NCI-H226 (cell line): ENCODE data around the gene NOL9.

ENCODE experiments used
- DNase-seq: peaks from one replicate; pipeline ENCODE4 v3.0.0-alpha.2; 2015

NOL9 gene

DNA sequence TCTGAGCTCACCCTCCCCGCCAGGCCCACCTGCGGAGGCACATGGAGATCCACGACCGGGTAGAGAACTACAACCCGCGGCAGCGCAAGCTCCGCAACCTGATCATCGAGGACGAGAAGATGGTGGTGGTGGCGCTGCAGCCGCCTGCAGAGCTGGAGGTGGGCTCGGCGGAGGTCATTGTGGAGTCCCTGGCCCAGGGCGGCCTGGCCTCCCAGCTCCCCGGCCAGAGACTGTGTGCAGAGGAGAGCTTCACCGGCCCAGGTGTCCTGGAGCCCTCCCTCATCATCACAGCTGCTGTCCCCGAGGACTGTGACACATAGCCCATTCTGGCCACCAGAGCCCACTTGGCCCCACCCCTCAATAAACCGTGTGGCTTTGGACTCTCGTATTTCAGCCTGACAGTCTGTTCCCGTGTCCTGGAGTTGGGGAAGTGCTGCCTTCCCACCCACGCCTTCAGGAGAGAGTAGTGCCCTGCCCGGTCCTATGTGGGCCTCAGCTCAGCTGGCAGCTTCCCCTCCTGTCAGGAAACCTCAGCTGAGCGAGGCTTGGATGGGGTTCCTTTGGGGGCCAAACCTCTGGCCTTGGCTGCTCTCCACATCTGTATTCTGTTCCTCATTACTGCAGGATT, 34.7 kb upstream of the NOL9 start:
- DNase-seq: no peak

DNA sequence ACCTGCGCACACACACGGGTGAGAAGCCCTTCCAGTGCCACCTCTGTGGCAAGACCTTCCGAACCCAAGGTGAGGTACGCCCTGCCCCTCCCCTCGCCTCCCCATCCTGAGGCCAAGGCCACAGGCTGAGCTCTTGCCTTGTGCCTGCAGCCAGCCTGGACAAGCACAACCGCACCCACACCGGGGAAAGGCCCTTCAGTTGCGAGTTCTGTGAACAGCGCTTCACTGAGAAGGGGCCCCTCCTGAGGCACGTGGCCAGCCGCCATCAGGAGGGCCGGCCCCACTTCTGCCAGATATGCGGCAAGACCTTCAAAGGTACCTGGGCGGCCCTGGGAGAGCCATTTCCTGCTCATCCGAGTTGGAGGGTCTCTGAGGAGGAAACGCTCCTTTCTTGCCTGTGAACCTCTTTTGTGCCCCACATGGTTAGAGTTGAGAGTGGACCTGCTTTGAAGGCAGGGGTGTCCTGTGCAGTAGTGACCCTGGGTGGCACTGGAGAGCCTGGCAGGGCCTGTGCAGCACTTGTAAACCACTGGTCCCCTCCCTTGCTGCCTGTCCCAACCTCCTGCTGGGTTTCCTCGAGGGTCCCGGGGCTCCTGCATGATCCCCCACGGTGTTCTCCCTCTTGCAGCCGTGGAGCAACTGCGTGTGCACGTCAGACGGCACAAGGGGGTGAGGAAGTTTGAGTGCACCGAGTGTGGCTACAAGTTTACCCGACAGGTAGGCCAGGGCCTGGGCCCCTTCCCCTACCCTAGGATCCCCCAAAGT, 34.0 kb upstream of the NOL9 start:
- no peak for DNase-seq

- DNase-seq: no peak
Measured at GRCh38 chr1:6587261-6588005, 33.1 kb upstream of the NOL9 start.

DNA sequence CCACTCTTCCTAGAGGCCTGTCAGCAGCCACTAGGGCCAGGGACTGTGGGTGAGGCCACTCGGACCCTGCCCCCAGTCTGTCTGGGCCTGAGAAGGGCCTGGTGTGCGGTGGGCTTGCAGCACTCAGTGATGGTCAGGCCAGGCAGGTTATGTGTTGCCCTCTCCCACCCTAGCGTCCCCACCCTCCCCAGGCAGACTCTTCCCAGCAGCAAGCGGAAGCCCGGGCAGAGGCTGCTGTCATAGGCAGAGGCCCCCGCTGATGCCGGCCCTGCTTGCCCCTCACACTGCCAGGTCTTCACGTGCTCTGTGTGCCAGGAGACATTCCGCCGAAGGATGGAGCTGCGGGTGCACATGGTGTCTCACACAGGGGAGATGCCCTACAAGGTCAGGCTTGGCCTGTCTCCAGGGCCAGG, 32.1 kb upstream of the NOL9 start:
- DNase-seq: no peak

DNA sequence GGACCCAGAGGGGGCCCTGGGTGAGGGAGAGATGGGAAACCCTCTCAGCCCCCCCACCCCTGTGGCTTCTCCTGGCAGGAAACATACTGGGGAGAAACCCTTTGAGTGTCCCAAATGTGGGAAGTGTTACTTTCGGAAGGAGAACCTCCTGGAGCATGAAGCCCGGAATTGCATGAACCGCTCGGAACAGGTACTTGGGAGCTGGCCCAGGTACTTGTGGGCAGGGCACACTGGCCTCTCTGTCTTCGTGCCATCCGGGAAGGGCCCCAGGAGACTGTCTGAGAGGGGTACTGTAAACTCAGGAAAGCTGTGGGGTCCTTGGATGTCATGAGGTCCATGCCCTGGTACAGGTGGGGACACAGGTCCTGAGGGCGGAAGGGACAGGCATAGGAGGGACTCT, 31.5 kb upstream of the NOL9 start:
- no peak for DNase-seq

GRCh38 chr1:6585081-6585722, 30.9 kb upstream of the NOL9 start:
- no peak for DNase-seq

- no peak for DNase-seq
Measured at GRCh38 chr1:6584126-6585080, 30.1 kb upstream of the NOL9 start.

DNA sequence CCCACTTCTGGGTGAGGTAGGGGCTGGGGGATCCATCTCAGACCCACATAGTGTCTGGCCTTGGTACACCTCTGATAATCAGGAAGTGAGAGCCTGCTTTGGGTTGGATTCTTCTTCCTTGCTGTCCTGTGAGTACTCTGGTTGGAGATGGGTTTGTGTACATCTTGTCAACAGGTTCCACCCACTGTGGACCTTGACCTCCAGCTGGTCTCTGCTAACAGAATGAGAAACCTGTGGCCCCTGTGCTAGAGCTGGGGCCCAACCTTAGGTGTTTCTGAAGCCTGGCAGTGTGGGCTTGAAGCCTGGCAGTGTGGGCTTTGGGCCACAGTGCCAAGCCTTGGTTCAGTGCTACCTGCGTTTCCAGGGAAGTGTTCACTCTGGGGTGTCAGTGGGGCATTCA, 28.1 kb upstream of the NOL9 start:
- DNase-seq: no peak

DNA sequence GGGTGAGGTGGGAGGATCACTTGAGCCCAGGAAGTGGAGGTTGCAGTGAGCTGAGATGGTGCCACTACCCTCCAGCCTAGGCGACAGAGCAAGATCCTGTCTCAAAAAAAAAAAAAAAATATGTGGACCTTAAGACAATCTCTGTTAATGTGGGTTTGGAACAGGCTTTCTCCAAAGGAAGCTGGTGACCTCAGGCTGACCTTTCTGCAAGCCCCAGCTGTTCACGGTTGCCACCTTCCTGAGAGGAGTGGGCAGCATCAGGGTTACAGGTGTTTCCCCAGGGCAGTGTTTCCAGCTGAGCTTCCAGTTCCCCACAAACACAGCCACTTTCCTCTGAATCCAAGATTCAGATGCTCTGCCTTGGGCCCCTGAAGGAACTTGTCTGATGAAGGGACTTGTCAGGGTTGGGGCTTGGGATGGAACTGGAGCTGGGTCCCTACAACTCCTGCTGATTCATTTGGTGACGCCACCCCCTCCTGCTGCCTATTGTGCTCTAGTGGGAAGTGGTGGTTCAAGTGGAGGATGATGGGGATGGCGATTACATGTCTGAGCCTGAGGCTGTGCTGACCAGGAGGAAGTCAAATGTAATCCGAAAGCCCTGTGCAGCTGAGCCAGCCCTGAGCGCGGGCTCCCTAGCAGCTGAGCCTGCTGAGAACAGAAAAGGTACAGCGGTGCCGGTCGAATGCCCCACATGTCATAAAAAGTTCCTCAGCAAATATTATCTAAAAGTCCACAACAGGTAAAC, 27.4 kb upstream of the NOL9 start:
- no peak for DNase-seq

DNA sequence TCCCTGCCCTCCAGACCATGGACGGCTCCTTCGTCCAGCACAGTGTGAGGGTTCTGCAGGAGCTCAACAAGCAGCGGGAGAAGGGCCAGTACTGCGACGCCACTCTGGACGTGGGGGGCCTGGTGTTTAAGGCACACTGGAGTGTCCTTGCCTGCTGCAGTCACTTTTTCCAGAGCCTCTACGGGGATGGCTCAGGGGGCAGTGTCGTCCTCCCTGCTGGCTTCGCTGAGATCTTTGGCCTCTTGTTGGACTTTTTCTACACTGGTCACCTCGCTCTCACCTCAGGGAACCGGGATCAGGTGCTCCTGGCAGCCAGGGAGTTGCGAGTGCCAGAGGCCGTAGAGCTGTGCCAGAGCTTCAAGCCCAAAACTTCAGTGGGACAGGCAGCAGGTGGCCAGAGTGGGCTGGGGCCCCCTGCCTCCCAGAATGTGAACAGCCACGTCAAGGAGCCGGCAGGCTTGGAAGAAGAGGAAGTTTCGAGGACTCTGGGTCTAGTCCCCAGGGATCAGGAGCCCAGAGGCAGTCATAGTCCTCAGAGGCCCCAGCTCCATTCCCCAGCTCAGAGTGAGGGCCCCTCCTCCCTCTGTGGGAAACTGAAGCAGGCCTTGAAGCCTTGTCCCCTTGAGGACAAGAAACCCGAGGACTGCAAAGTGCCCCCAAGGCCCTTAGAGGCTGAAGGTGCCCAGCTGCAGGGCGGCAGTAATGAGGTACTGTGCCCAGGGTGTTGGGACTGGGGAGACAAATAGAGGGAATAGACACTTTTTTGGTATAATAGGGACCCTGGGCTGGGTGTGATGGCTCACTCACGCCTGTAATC, 26.5 kb upstream of the NOL9 start:
- no peak for DNase-seq

- DNase-seq: no peak
Measured at GRCh38 chr1:6580119-6580592, 25.8 kb upstream of the NOL9 start.

GRCh38 chr1:6579374-6580118, 25.2 kb upstream of the NOL9 start, which contains the start of gene ZBTB48:
ZBTB48 (plus strand) TSS chr1:6579994; CDS start chr1:6580610, 616 bp downstream.
- peak; percentile 98 for DNase-seq

- DNase-seq: no peak
Measured at GRCh38 chr1:6578624-6579373, 24.5 kb upstream of the NOL9 start.

DNA sequence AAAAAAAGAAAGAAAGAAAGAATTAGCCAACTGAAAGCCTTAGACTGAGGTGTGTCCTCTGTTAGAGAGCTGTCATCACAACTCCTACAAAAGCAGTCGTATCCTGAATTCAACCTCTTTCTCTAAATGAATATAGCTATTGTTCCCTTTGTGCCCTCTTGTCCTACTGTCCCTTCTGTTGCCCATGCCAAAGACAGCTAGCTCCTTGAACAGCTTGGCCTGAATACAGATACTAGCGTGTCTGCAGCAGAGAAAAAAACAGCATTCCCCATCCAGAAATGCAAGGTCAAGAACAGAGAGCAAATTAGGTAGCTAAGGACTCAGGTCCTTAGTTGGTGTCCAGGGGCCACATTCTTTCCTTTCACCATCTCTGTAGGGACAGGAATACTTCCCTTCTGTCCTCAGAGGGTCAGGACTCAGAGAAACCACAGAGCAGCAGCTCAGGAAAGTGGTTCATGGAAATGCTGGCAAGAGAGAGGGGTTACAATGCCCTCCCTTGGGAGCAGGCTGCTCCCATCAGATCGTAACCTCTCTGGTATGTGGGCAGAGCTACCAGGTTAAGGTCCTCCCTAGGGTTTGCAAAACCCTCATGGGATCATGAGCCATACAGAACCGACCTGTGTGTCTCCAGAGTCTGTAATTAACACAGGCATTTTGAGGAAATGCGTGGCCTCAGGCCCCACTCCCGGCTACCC, 23.7 kb upstream of the NOL9 start:
- peak; percentile 18 for DNase-seq

DNA sequence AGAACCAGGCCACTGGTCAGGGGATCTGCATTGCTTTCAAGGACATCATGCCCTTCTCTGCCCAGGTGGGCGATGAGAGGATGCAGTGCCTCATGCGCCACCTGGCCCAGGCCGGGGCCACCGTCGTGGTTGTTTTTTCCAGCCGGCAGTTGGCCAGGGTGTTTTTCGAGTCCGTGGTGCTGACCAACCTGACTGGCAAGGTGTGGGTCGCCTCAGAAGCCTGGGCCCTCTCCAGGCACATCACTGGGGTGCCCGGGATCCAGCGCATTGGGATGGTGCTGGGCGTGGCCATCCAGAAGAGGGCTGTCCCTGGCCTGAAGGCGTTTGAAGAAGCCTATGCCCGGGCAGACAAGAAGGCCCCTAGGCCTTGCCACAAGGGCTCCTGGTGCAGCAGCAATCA, 20.5 kb upstream of the NOL9 start:
- no peak for DNase-seq

- no peak for DNase-seq
Measured at GRCh38 chr1:6574025-6574620, 19.8 kb upstream of the NOL9 start.

DNA sequence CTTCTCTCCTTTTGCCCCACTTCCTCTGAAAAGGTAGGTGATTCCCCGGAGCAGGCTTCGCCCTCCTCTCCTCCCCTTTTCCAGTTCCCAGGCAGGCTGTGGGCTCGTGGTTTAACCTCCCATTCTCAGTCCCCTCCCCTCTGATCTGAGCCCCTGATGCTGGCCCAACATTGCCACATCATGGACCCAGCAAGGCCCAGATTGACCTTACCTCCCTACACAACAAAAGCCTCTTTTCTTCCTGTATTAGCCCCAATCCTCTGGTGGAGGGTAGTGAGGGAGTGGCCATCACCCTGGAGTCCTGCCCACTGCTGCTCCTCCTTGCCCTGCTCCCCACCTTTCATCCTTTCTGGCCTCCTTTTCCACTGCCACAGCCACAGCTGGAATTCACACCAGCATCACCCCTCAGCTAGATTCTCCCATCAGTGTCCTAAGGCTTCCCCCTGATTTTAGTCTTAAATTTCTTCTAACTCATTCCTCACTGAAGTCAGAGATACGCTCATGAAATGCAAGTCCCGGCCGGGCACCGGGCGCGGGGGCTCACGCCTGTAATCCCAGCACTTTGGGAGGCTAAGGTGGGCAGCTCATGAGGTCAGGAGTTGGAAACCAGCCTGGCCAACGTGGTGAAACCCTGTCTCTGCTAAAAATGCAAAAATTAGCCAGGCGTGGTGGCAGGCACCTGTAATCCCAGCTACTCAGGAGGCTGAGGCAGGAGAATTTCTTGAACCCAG, 18.5 kb upstream of the NOL9 start:
- DNase-seq: no peak
